Measurements from ENCODE around the gene BAD.

GRCh38 chr11:64317961-64318765, 33.7 kb upstream of the BAD start, which contains the start of gene PRDX5:
- TF ChIP-seq, protein P1, sequence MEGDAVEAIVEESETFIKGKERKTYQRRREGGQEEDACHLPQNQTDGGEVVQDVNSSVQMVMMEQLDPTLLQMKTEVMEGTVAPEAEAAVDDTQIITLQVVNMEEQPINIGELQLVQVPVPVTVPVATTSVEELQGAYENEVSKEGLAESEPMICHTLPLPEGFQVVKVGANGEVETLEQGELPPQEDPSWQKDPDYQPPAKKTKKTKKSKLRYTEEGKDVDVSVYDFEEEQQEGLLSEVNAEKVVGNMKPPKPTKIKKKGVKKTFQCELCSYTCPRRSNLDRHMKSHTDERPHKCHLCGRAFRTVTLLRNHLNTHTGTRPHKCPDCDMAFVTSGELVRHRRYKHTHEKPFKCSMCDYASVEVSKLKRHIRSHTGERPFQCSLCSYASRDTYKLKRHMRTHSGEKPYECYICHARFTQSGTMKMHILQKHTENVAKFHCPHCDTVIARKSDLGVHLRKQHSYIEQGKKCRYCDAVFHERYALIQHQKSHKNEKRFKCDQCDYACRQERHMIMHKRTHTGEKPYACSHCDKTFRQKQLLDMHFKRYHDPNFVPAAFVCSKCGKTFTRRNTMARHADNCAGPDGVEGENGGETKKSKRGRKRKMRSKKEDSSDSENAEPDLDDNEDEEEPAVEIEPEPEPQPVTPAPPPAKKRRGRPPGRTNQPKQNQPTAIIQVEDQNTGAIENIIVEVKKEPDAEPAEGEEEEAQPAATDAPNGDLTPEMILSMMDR (IDR thresholded peaks at IDR 0.05; ENCODE audit: insufficient read depth, low read depth, low read length): no peak
- no peak for TF ChIP-seq EZH2 (IDR thresholded peaks at IDR 0.05; ENCODE audit: insufficient read depth, low read length)

Measured in astrocyte (in vitro differentiated cells and primary cell).